SK-N-SH (cell line): ENCODE results near the gene THSD4.

Experiments used
- ELF1 ChIP-seq: IDR thresholded peaks from 2 replicates; pipeline ENCODE4 v1.4.0; 2012
- EP300 ChIP-seq, 2 experiments: IDR thresholded peaks; 2 replicates each; pipeline versions ENCODE4 v1.4.0 to v1.6.1; 2012; ENCODE audit warnings: borderline replicate concordance in 1 of 2, low read depth in 1 of 2, low read length in 1 of 2
- EZH2phosphoT487 ChIP-seq: fragments of 200-600 bp; sonication (generic); IDR thresholded peaks from 2 replicates; pipeline ENCODE4 v1.6.1; 2017; ENCODE audit warnings: low read depth, mixed run types, mild to moderate bottlenecking, antibody characterized with exemption, moderate library complexity, borderline replicate concordance
- GABPA ChIP-seq: IDR thresholded peaks from 2 replicates; pipeline ENCODE4 v1.4.0; 2012; ENCODE audit warnings: low read depth, mild to moderate bottlenecking
- RAD21 ChIP-seq: IDR thresholded peaks from 2 replicates; pipeline ENCODE4 v1.6.1; 2012; ENCODE audit warnings: mild to moderate bottlenecking, low read length
- SIN3A ChIP-seq: IDR thresholded peaks from 2 replicates; pipeline ENCODE4 v1.6.1; 2012; ENCODE audit warnings: low read depth, mild to moderate bottlenecking, low read length, moderate library complexity, borderline replicate concordance
- TAF1 ChIP-seq: IDR thresholded peaks from 2 replicates; pipeline ENCODE4 v1.6.1; 2012; ENCODE audit warnings: low read depth, mild to moderate bottlenecking, low read length, moderate library complexity, borderline replicate concordance
- TF ChIP-seq, protein P1 (sequence below): fragments of 200-600 bp; sonication (generic); IDR thresholded peaks from 2 replicates; pipeline ENCODE4 v1.6.1; 2017; ENCODE audit warnings: antibody characterized with exemption, mild to moderate bottlenecking, moderate library complexity
- TF ChIP-seq, protein P2 (sequence below): fragments of 150-350 bp; IDR thresholded peaks from 2 replicates; pipeline ENCODE4 v1.6.1; 2017; ENCODE audit warnings: antibody characterized with exemption, low read length, low read depth, borderline replicate concordance
- TF ChIP-seq, protein P3 (sequence below): IDR thresholded peaks from 2 replicates; pipeline ENCODE4; 2012
- TF ChIP-seq, protein P4 (sequence below): IDR thresholded peaks from 2 replicates; pipeline ENCODE4 v1.6.1; 2012; ENCODE audit warnings: mild to moderate bottlenecking, low read depth, low read length, moderate library complexity

DNA sequence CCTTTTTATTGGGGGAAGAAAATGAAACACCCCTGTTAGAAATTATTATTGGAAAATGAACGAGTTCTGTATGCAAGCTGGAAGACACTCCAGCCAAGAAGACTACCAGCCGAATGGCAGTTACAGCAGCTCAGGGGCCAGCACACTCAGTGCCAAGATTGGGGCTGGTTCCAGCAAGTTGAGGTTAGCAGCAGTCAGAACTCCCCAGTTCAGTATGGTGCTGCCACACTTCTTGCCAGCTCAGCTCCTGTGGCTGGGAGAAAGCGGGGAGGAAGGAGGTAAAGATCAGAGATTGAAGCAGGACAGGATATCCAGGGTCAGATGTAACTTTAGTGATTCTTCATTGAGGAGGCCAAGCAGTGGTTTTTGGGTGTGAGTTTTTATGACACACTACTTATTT is 414.8 kb downstream of the THSD4 start:
- no peak for TF ChIP-seq RAD21
- TF ChIP-seq, protein P1, sequence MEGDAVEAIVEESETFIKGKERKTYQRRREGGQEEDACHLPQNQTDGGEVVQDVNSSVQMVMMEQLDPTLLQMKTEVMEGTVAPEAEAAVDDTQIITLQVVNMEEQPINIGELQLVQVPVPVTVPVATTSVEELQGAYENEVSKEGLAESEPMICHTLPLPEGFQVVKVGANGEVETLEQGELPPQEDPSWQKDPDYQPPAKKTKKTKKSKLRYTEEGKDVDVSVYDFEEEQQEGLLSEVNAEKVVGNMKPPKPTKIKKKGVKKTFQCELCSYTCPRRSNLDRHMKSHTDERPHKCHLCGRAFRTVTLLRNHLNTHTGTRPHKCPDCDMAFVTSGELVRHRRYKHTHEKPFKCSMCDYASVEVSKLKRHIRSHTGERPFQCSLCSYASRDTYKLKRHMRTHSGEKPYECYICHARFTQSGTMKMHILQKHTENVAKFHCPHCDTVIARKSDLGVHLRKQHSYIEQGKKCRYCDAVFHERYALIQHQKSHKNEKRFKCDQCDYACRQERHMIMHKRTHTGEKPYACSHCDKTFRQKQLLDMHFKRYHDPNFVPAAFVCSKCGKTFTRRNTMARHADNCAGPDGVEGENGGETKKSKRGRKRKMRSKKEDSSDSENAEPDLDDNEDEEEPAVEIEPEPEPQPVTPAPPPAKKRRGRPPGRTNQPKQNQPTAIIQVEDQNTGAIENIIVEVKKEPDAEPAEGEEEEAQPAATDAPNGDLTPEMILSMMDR = no peak
- no peak for TF ChIP-seq ELF1
- TF ChIP-seq, protein P2, sequence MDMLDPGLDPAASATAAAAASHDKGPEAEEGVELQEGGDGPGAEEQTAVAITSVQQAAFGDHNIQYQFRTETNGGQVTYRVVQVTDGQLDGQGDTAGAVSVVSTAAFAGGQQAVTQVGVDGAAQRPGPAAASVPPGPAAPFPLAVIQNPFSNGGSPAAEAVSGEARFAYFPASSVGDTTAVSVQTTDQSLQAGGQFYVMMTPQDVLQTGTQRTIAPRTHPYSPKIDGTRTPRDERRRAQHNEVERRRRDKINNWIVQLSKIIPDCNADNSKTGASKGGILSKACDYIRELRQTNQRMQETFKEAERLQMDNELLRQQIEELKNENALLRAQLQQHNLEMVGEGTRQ = no peak
- TF ChIP-seq SIN3A = no peak
- no peak for TF ChIP-seq EP300 (IDR thresholded peaks at IDR 0.05; ENCODE audit: borderline replicate concordance in 1 of 2, low read depth in 1 of 2, low read length in 1 of 2)
- no peak for TF ChIP-seq GABPA
- TF ChIP-seq, protein P3, sequence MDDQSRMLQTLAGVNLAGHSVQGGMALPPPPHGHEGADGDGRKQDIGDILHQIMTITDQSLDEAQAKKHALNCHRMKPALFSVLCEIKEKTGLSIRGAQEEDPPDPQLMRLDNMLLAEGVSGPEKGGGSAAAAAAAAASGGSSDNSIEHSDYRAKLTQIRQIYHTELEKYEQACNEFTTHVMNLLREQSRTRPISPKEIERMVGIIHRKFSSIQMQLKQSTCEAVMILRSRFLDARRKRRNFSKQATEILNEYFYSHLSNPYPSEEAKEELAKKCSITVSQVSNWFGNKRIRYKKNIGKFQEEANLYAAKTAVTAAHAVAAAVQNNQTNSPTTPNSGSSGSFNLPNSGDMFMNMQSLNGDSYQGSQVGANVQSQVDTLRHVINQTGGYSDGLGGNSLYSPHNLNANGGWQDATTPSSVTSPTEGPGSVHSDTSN = no peak
- no peak for TF ChIP-seq EZH2phosphoT487
- no peak for TF ChIP-seq TAF1
- TF ChIP-seq, protein P4, sequence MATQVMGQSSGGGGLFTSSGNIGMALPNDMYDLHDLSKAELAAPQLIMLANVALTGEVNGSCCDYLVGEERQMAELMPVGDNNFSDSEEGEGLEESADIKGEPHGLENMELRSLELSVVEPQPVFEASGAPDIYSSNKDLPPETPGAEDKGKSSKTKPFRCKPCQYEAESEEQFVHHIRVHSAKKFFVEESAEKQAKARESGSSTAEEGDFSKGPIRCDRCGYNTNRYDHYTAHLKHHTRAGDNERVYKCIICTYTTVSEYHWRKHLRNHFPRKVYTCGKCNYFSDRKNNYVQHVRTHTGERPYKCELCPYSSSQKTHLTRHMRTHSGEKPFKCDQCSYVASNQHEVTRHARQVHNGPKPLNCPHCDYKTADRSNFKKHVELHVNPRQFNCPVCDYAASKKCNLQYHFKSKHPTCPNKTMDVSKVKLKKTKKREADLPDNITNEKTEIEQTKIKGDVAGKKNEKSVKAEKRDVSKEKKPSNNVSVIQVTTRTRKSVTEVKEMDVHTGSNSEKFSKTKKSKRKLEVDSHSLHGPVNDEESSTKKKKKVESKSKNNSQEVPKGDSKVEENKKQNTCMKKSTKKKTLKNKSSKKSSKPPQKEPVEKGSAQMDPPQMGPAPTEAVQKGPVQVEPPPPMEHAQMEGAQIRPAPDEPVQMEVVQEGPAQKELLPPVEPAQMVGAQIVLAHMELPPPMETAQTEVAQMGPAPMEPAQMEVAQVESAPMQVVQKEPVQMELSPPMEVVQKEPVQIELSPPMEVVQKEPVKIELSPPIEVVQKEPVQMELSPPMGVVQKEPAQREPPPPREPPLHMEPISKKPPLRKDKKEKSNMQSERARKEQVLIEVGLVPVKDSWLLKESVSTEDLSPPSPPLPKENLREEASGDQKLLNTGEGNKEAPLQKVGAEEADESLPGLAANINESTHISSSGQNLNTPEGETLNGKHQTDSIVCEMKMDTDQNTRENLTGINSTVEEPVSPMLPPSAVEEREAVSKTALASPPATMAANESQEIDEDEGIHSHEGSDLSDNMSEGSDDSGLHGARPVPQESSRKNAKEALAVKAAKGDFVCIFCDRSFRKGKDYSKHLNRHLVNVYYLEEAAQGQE = no peak
